ENCODE results near the gene PRF1.

DNA sequence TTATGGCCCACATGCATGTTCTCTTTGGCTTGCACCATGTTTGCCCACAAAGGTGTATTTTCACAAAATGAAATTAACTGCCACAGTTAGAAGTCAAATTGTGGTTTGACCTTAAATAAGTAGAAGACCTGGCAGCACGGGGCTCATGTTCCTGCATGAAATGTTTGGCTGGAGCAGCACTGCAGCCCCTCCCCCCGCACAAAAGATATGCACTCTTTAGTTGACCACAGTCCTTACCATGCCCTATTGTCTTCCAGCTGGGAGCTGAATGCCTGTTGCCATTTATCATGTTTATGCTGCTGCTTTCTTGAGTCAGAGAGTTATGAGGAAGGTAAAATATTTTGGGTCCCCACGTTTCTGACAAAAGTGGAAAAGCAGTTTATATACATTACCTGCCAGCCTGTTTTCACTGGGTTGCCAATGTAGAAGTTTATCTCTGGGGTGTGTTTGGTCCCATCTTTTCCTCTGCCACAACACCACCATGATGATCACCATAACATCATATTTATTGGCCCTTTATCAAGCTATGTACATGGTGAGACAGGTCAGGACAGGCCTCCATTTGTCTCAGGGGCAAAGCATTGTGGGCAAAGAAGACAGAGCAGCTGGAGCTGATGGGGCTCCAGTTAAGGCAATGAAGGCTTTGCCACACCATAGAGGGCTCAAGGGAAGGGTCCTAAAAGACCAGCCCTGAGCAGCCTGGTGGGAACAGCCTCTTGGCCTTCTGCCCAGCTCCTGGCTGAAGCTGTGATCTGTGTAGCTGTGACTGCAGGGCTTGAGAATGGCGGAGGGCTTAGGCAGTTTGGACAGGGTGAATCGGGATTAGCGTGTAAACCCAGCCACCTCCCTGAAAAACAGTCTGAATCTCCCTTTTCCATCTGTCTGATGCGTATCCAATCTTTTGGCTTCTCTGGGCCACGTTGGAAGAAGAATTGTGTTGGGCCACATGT, 5.4 kb downstream of the PRF1 start:
- TF ChIP-seq POLR2AphosphoS5 (IDR thresholded peaks at IDR 0.05; ENCODE audit: low read depth, low read length) (no peak), CEBPB (IDR thresholded peaks at IDR 0.05; ENCODE audit: low read depth) (no peak), POLR2A (IDR thresholded peaks at IDR 0.05; ENCODE audit: borderline replicate concordance, extremely low read depth, insufficient read depth, insufficient read length) (no peak)
- TF ChIP-seq, protein P1, sequence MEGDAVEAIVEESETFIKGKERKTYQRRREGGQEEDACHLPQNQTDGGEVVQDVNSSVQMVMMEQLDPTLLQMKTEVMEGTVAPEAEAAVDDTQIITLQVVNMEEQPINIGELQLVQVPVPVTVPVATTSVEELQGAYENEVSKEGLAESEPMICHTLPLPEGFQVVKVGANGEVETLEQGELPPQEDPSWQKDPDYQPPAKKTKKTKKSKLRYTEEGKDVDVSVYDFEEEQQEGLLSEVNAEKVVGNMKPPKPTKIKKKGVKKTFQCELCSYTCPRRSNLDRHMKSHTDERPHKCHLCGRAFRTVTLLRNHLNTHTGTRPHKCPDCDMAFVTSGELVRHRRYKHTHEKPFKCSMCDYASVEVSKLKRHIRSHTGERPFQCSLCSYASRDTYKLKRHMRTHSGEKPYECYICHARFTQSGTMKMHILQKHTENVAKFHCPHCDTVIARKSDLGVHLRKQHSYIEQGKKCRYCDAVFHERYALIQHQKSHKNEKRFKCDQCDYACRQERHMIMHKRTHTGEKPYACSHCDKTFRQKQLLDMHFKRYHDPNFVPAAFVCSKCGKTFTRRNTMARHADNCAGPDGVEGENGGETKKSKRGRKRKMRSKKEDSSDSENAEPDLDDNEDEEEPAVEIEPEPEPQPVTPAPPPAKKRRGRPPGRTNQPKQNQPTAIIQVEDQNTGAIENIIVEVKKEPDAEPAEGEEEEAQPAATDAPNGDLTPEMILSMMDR (IDR thresholded peaks at IDR 0.05 in 2 of 3, conservative IDR thresholded peaks at IDR 0.05 in 1 of 3; ENCODE audit: borderline replicate concordance in 1 of 3, insufficient read depth in 1 of 3, low read depth in 2 of 3, low read length in 2 of 3) = no peak
